ENCODE measurements around the gene S100A4. TPM values are rescaled to one million over a fixed set of nuclear protein-coding genes. Genes with fewer than 3 reads are reported as not detected.

The S100A4 gene
- total RNA-seq, 2 donors from 2014 or later, result 144 to 156 TPM

DNA sequence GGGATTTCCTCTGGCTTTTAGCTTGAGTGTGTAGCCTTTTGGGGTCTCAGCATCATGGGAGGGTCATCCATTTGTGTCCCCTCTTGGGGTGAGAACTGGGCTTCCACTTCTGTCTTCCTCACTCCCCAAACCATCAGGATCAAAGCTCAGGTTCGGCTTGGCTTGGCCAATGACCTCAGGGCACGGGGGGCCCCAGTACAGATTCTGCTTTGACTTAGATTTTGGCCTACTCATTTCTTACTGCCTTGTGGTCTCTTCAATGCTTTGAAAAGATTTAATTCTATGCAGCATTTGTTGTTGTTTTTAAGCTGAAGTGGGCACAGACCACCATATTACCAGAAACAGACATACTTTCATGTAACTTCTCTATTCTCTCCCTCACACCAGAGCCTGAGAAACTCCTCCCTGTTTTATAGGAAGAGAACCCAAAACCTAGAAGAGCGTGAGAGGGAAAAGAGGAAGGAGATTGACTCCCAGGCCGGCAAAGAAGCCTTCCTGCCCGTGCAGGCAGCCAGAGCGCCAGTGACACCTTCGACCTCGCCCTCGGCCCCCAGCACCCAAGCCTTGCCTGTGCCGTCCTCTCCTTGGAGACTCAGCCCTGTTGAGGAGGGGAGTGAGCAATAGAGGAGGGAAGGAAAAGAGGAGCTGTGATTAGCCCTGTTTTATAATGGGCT, 5.4 kb upstream of the S100A4 start:
- peaks cover 0 to 62% of the 10 kb centered on the region in 2 donors for H3K4me1 ChIP-seq
- DNase-seq (ENCODE audit: low spot score), result no peak
- no peak overlapping the region for H3K27ac ChIP-seq

GRCh38 chr1:153550398-153550758, 4.8 kb upstream of the S100A4 start:
- TF ChIP-seq CTCF (IDR thresholded peaks at IDR 0.05), result no peak
- H3K4me3 ChIP-seq, result no peak overlapping the region
- no peaks in the 10 kb centered on the region for H3K36me3 ChIP-seq
- no peak for DNase-seq (ENCODE audit: low spot score)
- no peaks in the 10 kb centered on the region for H3K27me3 ChIP-seq
- peak overlapping the region in 1 of 2 donors; percentile 52 for H3K27ac ChIP-seq
- peaks cover 0 to 68% of the 10 kb centered on the region in 2 donors for H3K4me1 ChIP-seq
- no peaks in the 10 kb centered on the region for H3K9me3 ChIP-seq

More for the DNA sequence above, 5.4 kb upstream of the S100A4 start:
- Histone ChIP-seq H3K36me3 (no peaks in the 10 kb centered on the region), H3K27me3 (no peaks in the 10 kb centered on the region), H3K4me3 (no peak overlapping the region), H3K9me3 (no peaks in the 10 kb centered on the region)
- TF ChIP-seq CTCF (IDR thresholded peaks at IDR 0.05), result no peak

- Histone ChIP-seq H3K27ac (peak overlapping the region; percentile 52 to 70), H3K36me3 (no peaks in the 10 kb centered on the region), H3K4me1 (peaks cover 0 to 73% of the 10 kb centered on the region in 2 donors), H3K9me3 (no peaks in the 10 kb centered on the region), H3K4me3 (no peak overlapping the region), H3K27me3 (no peaks in the 10 kb centered on the region)
- no peak for DNase-seq (ENCODE audit: low spot score)
- TF ChIP-seq CTCF (IDR thresholded peaks at IDR 0.05), result no peak
Measured at GRCh38 chr1:153549741-153550397, 4.3 kb upstream of the S100A4 start.

- no peak for TF ChIP-seq CTCF (IDR thresholded peaks at IDR 0.05)
- Histone ChIP-seq H3K4me3 (no peak within 1 kb of the TSS), H3K27ac (peak within 1 kb of the TSS; percentile 52 to 70), H3K36me3 (no peaks in the 10 kb centered on the region), H3K4me1 (peaks cover 0 to 76% of the 10 kb centered on the region in 2 donors), H3K9me3 (no peaks in the 10 kb centered on the region), H3K27me3 (no peaks in the 10 kb centered on the region)
- peak; percentile 92 for DNase-seq (ENCODE audit: low spot score)
Measured at GRCh38 chr1:153548722-153549688, 3.4 kb upstream of the S100A4 start, which contains the start of gene S100A3. Gene S100A3 (minus strand): TSS chr1:153549258. CDS start chr1:153548485, 773 bp downstream.

GRCh38 chr1:153547560-153548551, 2.2 kb upstream of the S100A4 start:
- no peaks in the 10 kb centered on the region for H3K27me3 ChIP-seq
- DNase-seq (ENCODE audit: low spot score), result no peak
- no peaks in the 10 kb centered on the region for H3K9me3 ChIP-seq
- TF ChIP-seq CTCF (IDR thresholded peaks at IDR 0.05), result no peak
- H3K4me1 ChIP-seq, result peaks cover 0 to 76% of the 10 kb centered on the region in 2 donors
- no peaks in the 10 kb centered on the region for H3K36me3 ChIP-seq
- H3K27ac ChIP-seq, result peak overlapping the region in 1 of 2 donors; percentile 70
- H3K4me3 ChIP-seq, result no peak overlapping the region

All from right atrium auricular region (tissue), 2 donors.